Measurements from ENCODE around the gene MYL6. TPM values are rescaled to one million over a fixed set of nuclear protein-coding genes. Genes with fewer than 3 reads are reported as not detected.

The MYL6 gene
- total and polyA plus RNA-seq, 9 of the 15 experiments (the other 6 are each of a cell fraction or from before 2014, with no cell fraction given): 557 to 1,664 (median 958) TPM

DNA sequence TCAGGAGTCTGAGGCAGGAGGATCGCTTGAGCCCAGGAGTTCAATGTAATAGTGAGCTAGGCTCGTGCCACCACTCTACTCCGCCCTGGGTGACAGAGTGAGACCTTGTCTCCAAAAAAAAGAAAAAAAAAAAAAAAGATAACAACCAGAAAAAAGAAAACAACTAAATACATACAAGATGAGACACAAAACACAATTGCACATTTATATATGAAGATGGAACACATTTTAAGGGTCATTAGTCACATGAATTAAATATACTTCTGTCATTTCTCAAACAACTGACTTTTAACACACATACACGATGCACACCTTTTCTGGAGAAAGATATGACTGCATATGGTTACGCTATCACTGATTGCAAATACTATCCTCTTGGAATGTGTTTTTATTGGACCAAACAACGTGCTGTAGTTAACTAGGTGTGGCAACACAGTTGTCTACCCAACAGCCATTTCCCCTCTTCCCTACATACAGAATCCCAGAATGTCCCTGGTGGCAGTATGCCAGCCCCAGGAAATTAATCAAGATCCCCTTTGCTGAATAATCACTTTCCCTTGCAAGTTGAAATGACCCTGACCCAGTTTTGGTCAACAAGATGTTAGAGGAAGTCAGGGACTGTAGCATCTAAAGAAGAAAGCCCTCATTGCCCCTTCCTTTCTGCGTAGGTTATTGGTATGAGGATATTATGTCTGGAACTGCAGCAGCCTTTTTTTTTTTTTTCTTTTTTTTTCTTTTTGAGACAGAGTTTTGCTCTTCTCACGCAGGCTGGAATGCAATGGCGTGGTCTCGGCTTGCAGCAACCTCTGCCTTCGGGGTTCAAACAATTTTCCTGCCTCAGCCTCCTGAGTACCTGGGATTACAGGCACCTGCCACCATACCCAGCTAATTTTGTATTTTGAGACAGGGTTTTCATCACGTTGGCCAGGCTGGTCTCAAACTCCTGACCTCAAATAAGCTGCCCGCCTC lies 11.4 kb upstream of the MYL6 start:
- no peak overlapping the region for H3K9ac ChIP-seq (ENCODE audit: insufficient read depth in 1 of 2, low read depth in 2 of 2, low read length in 2 of 2)
- 0 out of 2 replicates have a peak, but pooled peaks cover 3% of the 10 kb centered on the region for H4K20me1 ChIP-seq (replicated peaks; ENCODE audit: control insufficient read depth, insufficient read depth, low read length)
- H3K4me2 ChIP-seq (ENCODE audit: insufficient read depth, low read length): no peak overlapping the region
- ATAC-seq: peak; percentile 58
- H3K36me3 ChIP-seq (ENCODE audit: control insufficient read depth, insufficient read depth, low read length): peaks cover 47% of the 10 kb centered on the region
- peak overlapping the region; percentile 31; the same call in 1 of the 3 replicates for H3K27ac ChIP-seq (ENCODE audit: extremely low read depth, low read depth, low read length)
- intact Hi-C loops (cut with micrococcal nuclease) (no loop called here), in situ Hi-C loops (cut with MboI) (no loop called here)
- peaks cover 7% of the 10 kb centered on the region for H3K79me2 ChIP-seq (ENCODE audit: control insufficient read depth, insufficient read depth, low read length)
- CTCF ChIA-PET (ENCODE audit: low intra/inter-chr PET ratio): no interaction called here
- peak; percentile 62 for FAIRE-seq
- H3K27me3 ChIP-seq (ENCODE audit: control insufficient read depth in 2 of 2, insufficient read depth in 2 of 2, low read length in 2 of 2): no peaks in the 10 kb centered on the region
- no peaks in the 10 kb centered on the region for H3K9me1 ChIP-seq (ENCODE audit: control insufficient read depth, insufficient read depth, low read length)
- 57% methylated on average over 12 of the region's 13 CpGs for WGBS (ENCODE audit: insufficient coverage, low coverage, missing lambda C conversion rate)
- POLR2A ChIA-PET: interaction anchor here (0.9 kb wide), 1 partner anchor 9 kb away, joined by 3 read pairs; no protein-coding TSS in a partner anchor
- no peaks in the 10 kb centered on the region for H3K9me3 ChIP-seq (replicated peaks; ENCODE audit: control insufficient read depth, insufficient read depth, low read depth, low read length)
- H3K4me1 ChIP-seq (replicated peaks in 1 of 2; ENCODE audit: control insufficient read depth in 2 of 2, insufficient read depth in 2 of 2, low read length in 2 of 2): peaks cover 9 to 10% of the 10 kb centered on the region in 2 experiments; a peak in 3 of 5 replicates
- no TSS peak for BruUV-seq (replicated peaks)
- no peak overlapping the region for H2AFZ ChIP-seq (ENCODE audit: low read depth, low read length)
- no peak overlapping the region for H3K4me3 ChIP-seq
- no peak for DNase-seq (ENCODE audit: extremely low read depth in 1 of 4, low spot score in 3 of 4)
- TF ChIP-seq, protein P1, sequence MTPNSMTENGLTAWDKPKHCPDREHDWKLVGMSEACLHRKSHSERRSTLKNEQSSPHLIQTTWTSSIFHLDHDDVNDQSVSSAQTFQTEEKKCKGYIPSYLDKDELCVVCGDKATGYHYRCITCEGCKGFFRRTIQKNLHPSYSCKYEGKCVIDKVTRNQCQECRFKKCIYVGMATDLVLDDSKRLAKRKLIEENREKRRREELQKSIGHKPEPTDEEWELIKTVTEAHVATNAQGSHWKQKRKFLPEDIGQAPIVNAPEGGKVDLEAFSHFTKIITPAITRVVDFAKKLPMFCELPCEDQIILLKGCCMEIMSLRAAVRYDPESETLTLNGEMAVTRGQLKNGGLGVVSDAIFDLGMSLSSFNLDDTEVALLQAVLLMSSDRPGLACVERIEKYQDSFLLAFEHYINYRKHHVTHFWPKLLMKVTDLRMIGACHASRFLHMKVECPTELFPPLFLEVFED (CRISPR knock-in tag; conservative IDR thresholded peaks at IDR 0.05): 0 out of 2 replicates have a peak, but pooled peaks have one; percentile 38
- TF ChIP-seq ZC3H11A (IDR thresholded peaks at IDR 0.05; ENCODE audit: low read depth, low read length): no peak
- TF ChIP-seq TEAD1 (CRISPR knock-in tag; IDR thresholded peaks at IDR 0.05): no peak
- no peak for TF ChIP-seq ADNP (tag; IDR thresholded peaks at IDR 0.05)
- peak; percentile 64 for TF ChIP-seq SUPT5H (IDR thresholded peaks at IDR 0.05)
- no peak for TF ChIP-seq NR2F6 (CRISPR knock-in tag; IDR thresholded peaks at IDR 0.05)
- TF ChIP-seq POLR2B (IDR thresholded peaks at IDR 0.05; ENCODE audit: low read depth, partially characterized antibody): peak; percentile 64
- peak; percentile 68; the same call in 1 of the 2 replicates for TF ChIP-seq POLR2A (conservative IDR thresholded peaks at IDR 0.05)
- no peak for TF ChIP-seq MEF2D (tag; conservative IDR thresholded peaks at IDR 0.05; ENCODE audit: low read depth)
- TF ChIP-seq SMARCE1 (IDR thresholded peaks at IDR 0.05): no peak
- no peak for TF ChIP-seq MCM5 (IDR thresholded peaks at IDR 0.05; ENCODE audit: low read depth)
- TF ChIP-seq, protein P2, sequence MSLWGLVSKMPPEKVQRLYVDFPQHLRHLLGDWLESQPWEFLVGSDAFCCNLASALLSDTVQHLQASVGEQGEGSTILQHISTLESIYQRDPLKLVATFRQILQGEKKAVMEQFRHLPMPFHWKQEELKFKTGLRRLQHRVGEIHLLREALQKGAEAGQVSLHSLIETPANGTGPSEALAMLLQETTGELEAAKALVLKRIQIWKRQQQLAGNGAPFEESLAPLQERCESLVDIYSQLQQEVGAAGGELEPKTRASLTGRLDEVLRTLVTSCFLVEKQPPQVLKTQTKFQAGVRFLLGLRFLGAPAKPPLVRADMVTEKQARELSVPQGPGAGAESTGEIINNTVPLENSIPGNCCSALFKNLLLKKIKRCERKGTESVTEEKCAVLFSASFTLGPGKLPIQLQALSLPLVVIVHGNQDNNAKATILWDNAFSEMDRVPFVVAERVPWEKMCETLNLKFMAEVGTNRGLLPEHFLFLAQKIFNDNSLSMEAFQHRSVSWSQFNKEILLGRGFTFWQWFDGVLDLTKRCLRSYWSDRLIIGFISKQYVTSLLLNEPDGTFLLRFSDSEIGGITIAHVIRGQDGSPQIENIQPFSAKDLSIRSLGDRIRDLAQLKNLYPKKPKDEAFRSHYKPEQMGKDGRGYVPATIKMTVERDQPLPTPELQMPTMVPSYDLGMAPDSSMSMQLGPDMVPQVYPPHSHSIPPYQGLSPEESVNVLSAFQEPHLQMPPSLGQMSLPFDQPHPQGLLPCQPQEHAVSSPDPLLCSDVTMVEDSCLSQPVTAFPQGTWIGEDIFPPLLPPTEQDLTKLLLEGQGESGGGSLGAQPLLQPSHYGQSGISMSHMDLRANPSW (CRISPR knock-in tag; IDR thresholded peaks at IDR 0.05): no peak
- TF ChIP-seq ZNF23 (CRISPR knock-in tag; IDR thresholded peaks at IDR 0.05): no peak
- no peak for TF ChIP-seq NFXL1 (CRISPR knock-in tag; IDR thresholded peaks at IDR 0.05)

Data from K562 (cell line).